Measurements from ENCODE around the gene RNF8. TPM values are rescaled to one million over a fixed set of nuclear protein-coding genes. Genes with fewer than 3 reads are reported as not detected.

Gene RNF8
- total RNA-seq, 1 donor from 2014 or later: 34.2 TPM

Other genes with a start within 250 kb of the RNF8 start
- gene PIM1, start 183.8 kb upstream of the RNF8 start, total RNA-seq: 19.5 and 19.7 TPM in 2 replicates
- gene TBC1D22B, start 96.2 kb upstream of the RNF8 start, total RNA-seq: 14.6 and 17.1 TPM in 2 replicates
- 1.4 and 2.5 TPM in 2 replicates for gene TMEM217, start 95.8 kb upstream of the RNF8 start, total RNA-seq
- 48.0 and 50.5 TPM in 2 replicates for gene CMTR1, start 79.2 kb downstream of the RNF8 start, total RNA-seq
- 44.1 and 44.9 TPM in 2 replicates for gene CCDC167, start 145.9 kb downstream of the RNF8 start, total RNA-seq